GM21723 (cell line): ENCODE results near the gene GCA.

ENCODE experiments used
- ATAC-seq: cut with Tn5 transposase; IDR thresholded peaks from one replicate; pipeline ENCODE4 v1.9.1; 2021; ENCODE audit warnings: mild to moderate bottlenecking, moderate library complexity; ENCODE audit not compliant: unreplicated experiment

Gene GCA

DNA sequence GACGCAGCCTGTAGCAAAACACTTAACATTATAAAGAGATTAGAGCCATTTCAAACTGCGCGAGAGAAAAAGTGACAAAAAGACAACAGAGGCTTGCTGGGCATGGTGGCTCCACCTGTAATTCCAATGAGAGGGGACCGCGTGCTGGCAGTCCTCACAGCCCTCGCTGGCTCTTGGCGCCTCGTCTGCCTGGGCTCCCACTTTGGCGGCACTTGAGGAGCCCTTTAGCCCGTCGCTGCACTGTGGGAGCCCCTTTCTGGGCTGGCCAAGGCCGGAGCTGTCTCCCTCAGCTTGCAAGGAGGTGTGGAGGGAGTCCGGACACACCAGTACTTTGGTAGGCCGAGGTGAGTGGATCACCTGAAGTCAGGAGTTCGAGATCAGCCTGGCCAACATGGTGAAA is 16.1 kb upstream of the GCA start:
- ATAC-seq, result no peak

DNA sequence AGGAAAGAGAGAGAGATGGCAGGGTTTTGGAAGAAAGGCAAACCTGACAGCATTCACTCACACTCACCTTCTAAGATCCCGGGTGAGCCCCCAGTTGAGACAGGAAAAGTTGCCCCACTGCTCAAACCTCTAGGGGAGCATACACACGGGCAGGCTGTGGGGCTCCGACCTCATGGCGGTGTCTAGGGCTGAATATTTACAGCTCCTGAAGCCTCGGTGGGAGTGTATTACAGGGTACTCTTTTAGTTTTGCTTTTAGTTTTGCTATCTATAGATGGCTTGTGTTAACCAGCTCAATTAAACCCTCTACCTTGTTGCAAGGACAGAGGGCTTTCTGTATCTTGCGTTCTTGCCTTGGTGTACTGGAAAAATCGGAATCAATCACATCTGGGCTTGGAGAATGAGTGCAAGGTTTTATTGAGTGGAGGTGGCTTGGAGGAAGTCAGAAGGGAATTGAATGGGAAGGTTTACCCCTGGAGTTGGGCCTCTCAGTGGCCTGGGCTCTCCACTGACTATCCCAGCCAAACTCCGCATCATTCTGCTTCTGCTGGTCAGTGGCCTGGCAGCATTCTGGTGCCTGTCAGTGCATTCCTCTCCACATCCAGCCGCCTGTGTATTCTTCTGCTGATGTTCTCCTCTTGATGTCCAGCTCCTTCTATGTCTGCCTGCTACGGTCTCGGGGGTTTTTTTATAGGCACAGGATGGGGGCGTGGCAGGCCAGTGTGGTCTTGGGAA is 15.3 kb upstream of the GCA start:
- ATAC-seq, result peak; percentile 68

DNA sequence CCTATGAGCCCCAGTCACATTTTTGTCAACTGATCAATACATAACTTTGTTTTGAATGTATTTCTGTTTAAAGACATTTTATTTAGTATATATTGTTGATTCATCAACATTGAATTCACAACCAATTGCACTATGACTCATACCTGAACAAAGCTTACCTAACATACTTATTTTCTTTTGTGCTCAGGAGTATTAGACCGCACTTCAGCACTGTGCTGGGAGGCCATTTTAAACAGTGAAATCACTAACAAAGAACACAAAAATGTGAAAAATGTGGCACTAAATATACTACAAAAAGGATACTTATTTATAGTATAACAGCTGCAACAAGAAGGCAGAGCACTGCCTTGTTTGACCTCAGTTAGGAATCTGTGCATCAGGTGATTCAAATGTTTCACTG is 13.1 kb upstream of the GCA start:
- ATAC-seq, result no peak

DNA sequence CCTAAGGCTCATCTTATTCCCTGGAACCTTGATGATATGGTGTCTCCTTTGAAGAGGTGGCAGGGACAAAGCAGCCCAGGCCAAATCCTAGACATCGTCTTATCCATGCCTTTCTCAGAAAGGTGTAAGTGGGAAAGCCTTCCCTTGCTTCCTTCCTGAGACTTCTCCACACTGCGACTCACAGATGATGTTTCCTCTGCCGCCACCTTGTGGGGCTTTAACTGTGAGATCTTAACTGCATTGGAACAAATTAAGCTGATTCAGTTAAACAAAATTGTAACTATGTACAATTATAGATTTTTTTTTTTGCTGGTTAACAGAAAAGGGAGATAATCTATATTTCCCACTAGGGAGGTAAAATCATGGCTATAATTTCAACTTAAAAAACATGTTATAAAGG is 10.0 kb upstream of the GCA start:
- ATAC-seq, result peak; percentile 79

DNA sequence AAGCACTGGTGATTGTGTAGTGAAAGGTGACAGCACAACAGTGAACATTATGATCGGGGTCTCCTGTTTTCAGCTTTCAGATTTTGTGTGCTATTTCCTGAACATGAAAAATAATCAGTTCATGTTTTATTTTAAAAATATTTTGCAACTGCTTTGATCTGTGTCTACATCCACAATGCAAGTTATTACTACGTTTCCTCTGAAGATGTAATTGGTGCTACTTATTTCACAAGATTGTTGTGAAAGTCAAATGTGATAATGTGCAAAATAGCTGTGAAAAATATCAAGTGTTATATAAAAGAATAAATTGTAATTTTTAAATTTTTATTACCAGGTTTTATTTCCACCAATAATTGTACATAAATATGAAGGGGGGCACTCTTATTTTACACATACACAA is 6.1 kb upstream of the GCA start:
- no peak for ATAC-seq

DNA sequence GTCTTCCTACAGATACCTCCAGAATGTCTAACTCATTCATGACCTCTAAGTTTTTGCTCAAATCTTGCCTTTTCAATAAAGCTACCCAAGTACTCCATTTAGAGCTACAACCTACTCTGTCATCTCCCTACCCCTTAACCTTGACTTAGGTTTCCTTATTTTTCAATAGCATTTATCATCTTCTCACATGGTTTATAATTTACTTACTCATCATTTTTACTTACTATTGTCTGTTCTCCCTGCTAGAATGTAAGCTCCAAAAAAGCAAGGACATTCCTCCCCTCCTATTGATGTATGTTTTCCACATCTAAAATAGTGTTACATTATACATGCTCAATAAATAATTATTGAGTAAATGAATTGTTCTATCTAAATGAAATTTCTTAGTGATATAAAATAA is 3.1 kb upstream of the GCA start:
- ATAC-seq, result no peak

DNA sequence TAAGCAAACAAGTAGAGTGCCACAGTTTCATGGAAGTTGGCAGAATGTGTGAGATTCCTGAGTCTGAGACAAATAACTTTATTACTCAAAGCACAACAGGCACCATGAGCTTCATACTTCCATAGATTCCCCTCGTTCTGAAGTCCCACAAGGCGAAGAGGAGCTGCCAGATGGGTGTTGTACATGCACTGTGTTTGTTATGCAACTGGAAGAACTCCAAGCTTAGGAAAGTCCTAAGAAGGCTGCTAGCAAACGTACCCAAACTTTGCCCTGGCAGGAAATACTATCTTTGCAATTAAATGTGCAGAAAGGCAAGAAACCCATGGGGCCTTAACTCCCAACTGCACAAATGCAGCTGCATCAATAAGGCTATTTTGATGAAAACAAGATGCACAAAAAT is 1.6 kb upstream of the GCA start:
- ATAC-seq, result no peak

DNA sequence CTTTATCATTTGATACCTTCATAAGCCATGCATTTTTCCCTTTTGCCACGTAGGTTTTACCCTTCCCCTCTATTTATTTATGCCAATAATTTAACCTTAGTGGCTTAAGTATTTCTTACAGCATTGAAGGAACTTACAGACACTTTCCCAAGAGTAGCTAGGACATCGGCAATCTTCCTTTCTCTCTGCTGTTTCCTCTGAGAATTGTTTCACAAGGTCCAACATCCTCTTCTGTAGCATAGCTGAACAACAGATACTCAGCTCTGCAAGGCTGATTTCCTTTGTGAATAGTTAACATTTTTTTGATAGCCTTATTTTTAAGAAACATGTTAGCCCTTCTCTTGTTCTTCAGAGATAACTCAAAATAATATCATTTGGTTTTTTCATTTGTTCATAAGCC is 1.1 kb upstream of the GCA start:
- ATAC-seq, result no peak

DNA sequence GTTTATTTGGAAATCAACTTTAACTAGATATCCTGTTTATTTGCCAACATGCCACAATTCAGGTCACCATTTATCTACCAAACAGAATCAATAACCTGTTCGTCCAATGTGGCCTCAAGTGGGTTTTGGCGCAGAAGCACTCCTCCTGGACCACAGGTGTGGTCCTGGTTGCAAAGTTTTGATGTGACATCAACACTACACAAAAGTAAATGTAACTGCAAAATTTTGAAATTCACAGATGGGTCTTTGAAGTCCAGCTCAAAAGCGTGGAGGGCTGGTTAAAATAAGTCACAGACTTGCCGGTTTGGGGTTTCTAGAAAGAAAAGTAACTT is 474 bp upstream of the GCA start:
- ATAC-seq, result no peak

DNA sequence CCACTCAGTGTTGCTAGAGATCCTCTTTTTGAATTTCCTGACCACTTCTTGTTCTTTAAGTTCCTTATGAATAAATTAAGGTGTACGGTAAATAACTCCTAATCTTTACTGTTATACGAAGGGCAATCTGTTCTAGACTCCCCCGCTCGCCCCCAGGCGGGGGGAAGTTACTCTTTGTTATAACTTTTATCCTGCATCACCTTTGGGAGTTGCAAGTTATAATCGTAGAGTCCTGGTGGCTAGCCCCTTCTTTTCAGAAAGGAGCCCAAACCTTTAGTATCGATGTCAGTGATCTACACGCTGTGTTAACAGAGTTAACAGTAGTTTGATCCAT is 652 bp downstream of the GCA start:
- no peak for ATAC-seq

DNA sequence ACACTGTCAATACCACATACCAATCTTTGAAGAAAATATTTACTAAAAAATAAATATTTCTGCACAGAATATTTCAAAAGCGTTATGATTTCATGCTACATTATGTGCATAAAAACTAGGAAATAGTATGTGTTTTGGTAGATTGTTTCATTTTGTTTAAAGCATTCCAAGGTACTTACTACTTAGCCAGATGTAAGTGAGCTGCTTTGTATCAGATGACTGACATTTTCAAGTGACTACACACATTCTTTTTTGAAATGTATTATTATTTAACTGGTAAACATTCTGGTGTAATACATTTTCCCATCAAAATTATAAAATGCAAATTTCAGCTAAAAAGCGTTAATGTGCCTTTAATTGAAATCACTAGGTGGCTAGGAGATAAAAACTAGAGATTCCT is 21.5 kb downstream of the GCA start:
- ATAC-seq, result no peak

DNA sequence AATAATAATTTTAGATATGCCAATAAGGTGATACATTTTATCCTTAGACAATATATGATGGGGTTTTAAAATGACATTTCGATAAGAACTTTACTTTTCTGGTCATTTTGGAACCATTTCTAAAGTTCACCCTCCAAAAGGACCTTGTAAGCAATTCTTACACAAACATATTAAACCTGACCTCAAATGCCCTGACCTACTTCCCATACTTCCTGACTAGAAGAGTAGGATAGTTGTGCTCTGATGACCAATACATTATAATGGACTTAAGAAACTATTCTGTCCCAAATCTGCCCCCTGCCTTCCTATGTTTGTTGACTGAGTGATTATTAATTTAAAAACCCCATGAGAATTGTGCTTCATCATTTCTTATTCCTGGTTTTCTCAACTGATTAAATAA is 24.6 kb downstream of the GCA start:
- no peak for ATAC-seq

DNA sequence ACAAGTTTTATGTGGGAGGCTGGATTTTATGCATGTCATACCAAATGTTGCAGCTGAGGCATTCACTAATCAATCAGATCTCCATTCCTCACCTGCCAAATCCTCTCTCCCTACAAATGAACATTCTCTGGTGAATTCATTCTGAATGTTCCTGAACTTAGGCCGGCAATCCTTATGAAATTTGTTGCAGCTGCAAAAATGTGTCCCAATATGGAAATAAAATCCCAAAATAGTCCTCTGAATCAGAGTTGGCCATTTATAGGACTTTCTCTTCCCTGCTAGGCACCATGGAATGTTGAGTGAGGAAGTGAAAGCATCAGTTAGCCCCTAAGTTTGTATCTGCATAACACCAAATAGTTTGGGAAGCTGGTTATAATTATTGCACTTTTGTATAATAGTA is 25.6 kb downstream of the GCA start:
- no peak for ATAC-seq

DNA sequence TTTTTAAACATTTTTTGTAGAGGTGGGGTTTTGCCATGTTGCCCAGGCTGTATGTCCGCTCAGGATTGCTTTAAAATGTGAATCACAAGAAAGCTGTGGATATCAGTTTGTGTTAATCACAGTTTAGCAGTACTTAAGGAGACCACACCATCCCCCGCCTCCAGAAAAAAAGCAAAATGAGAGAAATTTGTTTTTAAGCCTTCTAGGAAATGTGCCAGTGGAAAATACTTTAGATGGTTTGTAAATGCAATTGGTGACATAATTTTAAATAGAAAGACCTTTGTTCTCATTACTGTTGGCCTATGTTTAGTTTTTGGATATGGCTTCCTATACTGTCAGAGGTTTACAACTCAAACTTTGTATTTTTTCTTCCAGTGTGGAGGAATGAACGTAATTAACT is 27.0 kb downstream of the GCA start:
- ATAC-seq, result no peak

DNA sequence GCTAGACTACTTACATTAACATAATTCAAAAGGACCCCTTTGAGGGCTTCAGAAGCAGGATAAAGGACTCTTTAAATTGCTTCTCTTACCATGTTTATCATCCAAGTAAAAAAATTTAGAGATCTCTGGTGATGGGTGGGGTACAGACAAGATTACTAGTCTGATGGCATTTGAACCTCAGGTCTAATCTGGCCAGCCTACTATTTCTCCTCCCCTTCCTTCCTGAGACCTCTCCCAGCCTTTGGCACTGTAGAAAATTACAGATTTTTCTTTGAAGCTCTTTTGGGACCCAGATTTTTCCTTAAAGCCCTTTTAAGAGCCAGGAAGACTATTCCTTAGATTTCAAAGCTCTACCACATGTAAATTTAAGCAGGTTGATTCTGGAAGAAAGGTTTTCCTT is 28.9 kb downstream of the GCA start:
- ATAC-seq, result no peak

DNA sequence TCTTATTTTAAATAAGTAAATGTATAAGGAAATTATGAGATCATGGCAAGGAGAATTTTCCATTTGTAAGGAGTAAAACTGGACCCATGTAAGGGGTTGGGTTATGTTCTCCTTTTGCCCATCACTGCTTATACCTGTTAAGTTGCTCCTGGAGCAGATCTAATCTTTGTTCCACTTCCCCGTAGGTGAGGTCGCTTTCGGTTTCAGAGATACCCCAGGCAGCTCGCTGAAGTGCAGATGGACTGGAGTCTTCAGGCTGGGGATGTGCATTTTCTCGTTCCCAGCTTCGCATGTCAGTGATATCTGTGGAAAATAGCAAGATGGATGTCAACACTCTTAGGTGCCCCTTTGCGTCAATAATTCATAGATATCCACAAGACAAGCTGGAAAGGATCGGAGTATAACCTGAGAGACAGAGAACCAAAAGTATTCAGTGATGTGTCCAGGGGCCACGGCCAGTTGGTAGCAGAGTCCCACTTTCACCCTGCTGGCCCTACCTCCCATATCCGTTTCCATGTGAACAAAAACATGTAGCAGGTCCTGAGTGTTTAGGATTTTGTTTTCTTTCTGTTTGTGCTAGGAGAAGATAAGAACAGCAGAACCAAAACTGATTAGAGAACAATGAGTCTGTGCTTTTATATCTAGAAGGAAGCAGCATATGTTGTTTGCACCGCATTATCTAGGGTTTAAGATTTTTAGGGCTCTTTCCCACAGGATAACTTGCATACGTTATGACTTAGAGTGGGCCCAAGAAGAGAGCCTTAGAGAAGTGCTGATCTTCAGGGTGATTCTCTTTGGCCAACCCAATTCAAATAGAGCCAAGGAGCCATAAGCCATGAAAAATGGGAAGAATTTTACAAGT is 36.0 kb downstream of the GCA start:
- ATAC-seq, result no peak

DNA sequence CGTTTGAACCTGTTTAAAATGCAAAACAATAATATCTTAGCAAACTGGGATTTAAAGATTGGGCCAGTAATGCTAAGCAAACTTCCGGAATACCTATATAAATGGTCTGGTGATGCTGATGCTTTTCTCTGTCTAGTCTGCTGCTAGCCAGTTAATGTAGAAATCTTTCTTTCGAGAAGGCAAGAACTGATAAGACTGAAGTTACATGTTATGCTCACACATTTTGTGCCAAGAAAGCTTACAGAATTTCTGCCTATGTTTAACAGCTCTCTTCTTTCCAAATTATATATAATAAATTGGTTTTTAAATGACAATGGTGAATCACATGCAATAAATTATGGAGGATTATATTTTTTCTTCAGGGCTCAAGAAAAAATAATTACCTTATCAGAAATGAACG is 37.9 kb downstream of the GCA start:
- ATAC-seq, result no peak

DNA sequence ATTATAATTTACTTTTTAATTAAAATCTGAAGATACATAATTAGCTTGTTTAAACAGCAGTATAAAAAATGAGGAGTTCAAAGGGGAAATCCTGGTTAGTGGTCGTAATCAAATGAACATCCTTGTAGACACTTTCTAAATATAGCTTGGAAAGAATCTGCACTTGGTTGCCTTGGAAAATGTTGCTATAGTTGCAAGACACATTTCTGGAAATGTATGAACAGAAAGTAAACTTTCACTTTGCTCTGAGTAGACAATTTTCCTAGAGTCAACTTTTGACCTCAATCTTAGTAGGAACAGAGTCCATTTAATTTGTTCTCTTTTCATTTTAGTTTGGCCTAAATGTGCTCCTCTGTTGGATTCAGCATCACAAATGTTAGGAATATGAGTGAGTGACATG is 38.3 kb downstream of the GCA start:
- no peak for ATAC-seq

DNA sequence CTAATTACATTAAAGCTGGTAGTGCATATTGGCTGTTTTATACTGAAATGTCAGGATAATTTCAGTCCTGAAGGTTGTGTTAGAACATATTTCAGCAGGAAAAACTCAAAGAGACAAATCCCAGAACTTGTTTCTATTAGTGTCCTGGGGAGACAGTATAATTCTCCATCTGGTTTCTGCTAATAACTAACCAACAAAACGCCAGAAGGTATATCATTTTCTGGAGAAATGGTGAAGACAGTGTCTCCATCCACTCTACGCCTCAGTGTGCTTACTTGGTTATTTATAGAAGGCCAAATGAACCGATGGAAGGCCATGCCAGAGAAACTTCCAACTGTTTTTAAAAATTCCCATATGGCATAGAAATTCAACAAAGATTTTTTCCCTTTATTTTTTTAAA is 41.6 kb downstream of the GCA start:
- ATAC-seq, result no peak

DNA sequence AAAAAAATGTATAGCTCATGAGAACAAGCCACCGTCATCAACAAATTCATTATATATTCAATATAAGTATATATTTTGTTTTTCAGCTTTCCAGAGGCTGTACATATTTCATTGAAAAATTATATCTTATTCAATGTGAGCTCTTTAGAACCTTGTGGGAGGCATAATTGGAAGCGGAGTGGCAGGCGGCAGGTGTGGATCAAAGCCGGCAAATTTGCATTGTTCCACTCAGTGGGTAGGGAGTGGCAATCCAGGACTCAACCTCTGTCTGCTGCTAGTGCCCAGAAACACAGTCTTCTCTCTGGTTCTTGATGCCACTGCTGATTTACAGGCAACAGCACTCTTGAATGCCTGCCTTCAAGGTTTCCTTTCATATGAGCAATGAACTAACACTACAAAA is 46.9 kb downstream of the GCA start:
- no peak for ATAC-seq

DNA sequence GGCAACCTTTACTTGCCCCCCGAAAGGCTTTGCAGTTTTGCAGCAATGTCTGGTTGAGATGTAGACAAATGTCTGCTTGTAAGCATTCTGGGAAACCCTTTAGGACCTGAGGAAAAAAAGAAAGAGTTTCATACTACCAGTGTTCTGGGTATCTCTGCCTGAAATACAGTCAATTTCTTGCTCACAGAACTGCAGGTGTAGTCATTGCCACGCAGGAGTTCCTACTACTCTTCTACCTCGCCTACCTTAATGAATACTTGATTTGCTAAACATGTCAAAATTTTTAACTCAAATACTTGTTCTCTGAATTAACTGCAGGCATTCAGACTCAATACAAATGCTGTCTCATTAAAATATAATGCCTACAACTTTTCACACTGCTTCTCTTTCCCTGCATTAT is 56.4 kb downstream of the GCA start:
- no peak for ATAC-seq

DNA sequence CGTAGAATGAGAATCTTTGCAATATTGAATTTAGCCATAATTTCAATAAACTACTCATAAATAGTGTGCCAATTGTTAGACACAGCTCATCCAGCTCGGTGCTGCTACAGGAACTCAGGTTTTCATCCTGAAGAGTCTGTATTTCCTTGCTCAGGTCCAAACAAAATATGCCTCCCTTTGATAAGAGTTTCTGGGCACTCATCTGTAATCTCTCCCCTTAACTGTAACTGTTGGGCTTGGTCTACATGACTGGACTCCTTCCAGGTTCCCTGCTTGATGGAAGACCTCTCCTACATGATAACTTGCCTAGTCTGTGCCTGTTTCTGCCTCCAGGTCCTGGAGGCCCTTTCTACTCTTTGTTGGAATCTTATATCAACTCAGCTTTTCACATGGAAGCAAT is 57.9 kb downstream of the GCA start:
- ATAC-seq, result no peak

DNA sequence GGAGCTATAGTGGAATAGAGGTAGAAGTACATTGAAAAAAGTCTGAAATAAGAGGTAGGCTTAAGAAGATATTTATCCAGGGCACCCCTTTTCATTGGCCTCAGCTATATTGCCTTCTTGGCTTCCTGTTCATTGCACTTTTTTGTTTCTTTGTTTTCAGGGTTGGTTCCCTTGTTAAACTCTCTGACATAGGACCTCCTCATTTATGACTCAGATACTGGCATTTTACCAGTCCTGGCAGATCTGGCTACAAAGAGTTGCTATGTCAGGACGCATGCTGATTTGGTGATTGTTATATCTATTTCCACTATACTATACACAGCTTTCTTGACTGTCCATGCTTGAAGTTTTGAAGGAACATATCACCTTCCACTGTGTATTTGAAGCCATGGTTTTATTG is 60.0 kb downstream of the GCA start:
- no peak for ATAC-seq
